GM12878 (cell line): Measurements from ENCODE around the gene YEATS2. TPM values are rescaled to one million over a fixed set of nuclear protein-coding genes. Genes with fewer than 3 reads are reported as not detected.

Experiments used
- ATAC-seq: fragments of 200-7000 bp; cut with Tn5 transposase; 3 replicates; pipeline ENCODE4 v1.9.1; 2020; ENCODE audit warnings: mild to moderate bottlenecking, moderate library complexity
- BruUV-seq: library from RNA; stranded (reverse); fragments of 400-500 nt; replicated peaks from 2 replicates; lab custom pipeline; 2021; lab: Mats Ljungman, UMichigan
- CTCF ChIA-PET: fragments of 300-600 bp; sonication (Branson Sonifier 250); formaldehyde crosslinking; extraction: SDS; loops from one replicate; lab custom pipeline; 2021; ENCODE audit warnings: inconsistent platforms; lab: Yijun Ruan, JAX
- POLR2A ChIA-PET: fragments of 350-600 bp; formaldehyde crosslinking; extraction: SDS; loops from one replicate; lab custom pipeline; 2021; ENCODE audit warnings: inconsistent platforms; lab: Charles Lee
- RAD21 ChIA-PET: fragments of 300-600 bp; sonication (Branson Sonifier 250); formaldehyde crosslinking; loops from one replicate; lab custom pipeline; 2023; ENCODE audit warnings: antibody characterized with exemption; ENCODE audit not compliant: unreplicated experiment; lab: Charles Lee
- SMC1A ChIA-PET: fragments of 300-600 bp; sonication (Branson Sonifier 250); formaldehyde crosslinking; loops from one replicate; lab custom pipeline; 2023; ENCODE audit not compliant: unreplicated experiment, uncharacterized antibody; lab: Charles Lee
- DNase-seq: peaks from one replicate; pipeline ENCODE4 v3.0.0-alpha.2; 2011; ENCODE audit warnings: low read depth, low spot score
- FAIRE-seq: peaks from 3 replicates; lab custom pipeline; 2011; peaks lifted over from hg19 to GRCh38; lab: Jason Lieb, UNC
- H2AFZ ChIP-seq: 2 replicates; pipeline ENCODE4 v1.6.0; 2011; ENCODE audit warnings: low read depth, low read length, control low read depth; ENCODE audit not compliant: control insufficient read depth
- H3K27ac ChIP-seq: 2 replicates; pipeline ENCODE4 v1.5.1; 2011; ENCODE audit warnings: control low read depth; ENCODE audit not compliant: control insufficient read depth, insufficient read depth
- H3K27me3 ChIP-seq, 2 experiments: replicated peaks in 1 of 2; 2 replicates each; pipeline versions ENCODE4 v1.6.0 to v1.6.1; 2011; ENCODE audit warnings: low read length in 1 of 2; ENCODE audit not compliant: control insufficient read depth in 2 of 2, insufficient read depth in 2 of 2
- H3K36me3 ChIP-seq, 2 experiments: 2 replicates each; pipeline ENCODE4 v1.5.1; 2011; ENCODE audit warnings: low read length in 1 of 2; ENCODE audit not compliant: control insufficient read depth in 2 of 2, insufficient read depth in 2 of 2
- H3K4me1 ChIP-seq: 2 replicates; pipeline ENCODE4 v1.6.1; 2011; ENCODE audit warnings: mild to moderate bottlenecking, low read length, moderate library complexity, mixed read lengths; ENCODE audit not compliant: control insufficient read depth, insufficient read depth
- H3K4me2 ChIP-seq: 2 replicates; pipeline ENCODE4 v1.6.0; 2011; ENCODE audit warnings: control low read depth; ENCODE audit not compliant: control insufficient read depth, insufficient read depth
- H3K4me3 ChIP-seq: fragments of 200-600 bp; sonication (generic); 2 replicates; pipeline ENCODE4 v1.5.1; 2016
- H3K79me2 ChIP-seq: 2 replicates; pipeline ENCODE4 v1.6.0; 2011; ENCODE audit warnings: low read length; ENCODE audit not compliant: control insufficient read depth, insufficient read depth
- H3K9ac ChIP-seq: 2 replicates; pipeline ENCODE4 v1.8.0; 2011; ENCODE audit warnings: low read length, control low read depth, mixed read lengths; ENCODE audit not compliant: control insufficient read depth, insufficient read depth
- H3K9me3 ChIP-seq: replicated peaks from 3 replicates; pipeline ENCODE4 v1.5.1; 2011; ENCODE audit warnings: mild to moderate bottlenecking, low read length; ENCODE audit not compliant: control insufficient read depth, insufficient read depth
- H4K20me1 ChIP-seq: 2 replicates; pipeline ENCODE4 v1.6.0; 2011; ENCODE audit not compliant: control insufficient read depth, insufficient read depth
- CBX3 ChIP-seq: fragments of 200-600 bp; sonication (generic); IDR thresholded peaks from 2 replicates; pipeline ENCODE4 v1.6.1; 2016; ENCODE audit warnings: low read depth, borderline replicate concordance
- CTCF ChIP-seq, 3 experiments: IDR thresholded peaks in 2 of 3; conservative IDR thresholded peaks in 1 of 3; 2 replicates each; pipeline ENCODE4 v1.5.1; 2011; ENCODE audit warnings: low read depth in 3 of 3, low read length in 3 of 3, mild to moderate bottlenecking in 3 of 3, control low read depth in 2 of 3, moderate library complexity in 2 of 3, inconsistent platforms in 1 of 3, mixed read lengths in 1 of 3; ENCODE audit not compliant: control insufficient read depth in 2 of 3, insufficient read depth in 1 of 3; ENCODE audit errors: extremely low read depth in 1 of 3
- EP300 ChIP-seq, 2 experiments: fragments of 150-350 bp in 1 of 2; IDR thresholded peaks; 2 replicates each; pipeline ENCODE4 v1.6.1; 2011 to 2012; ENCODE audit warnings: low read depth in 2 of 2, low read length in 2 of 2, borderline replicate concordance in 1 of 2, improper control_type of control experiment in 1 of 2, inconsistent platforms in 1 of 2; ENCODE audit not compliant: control insufficient read depth in 1 of 2
- MEF2B ChIP-seq: fragments of 450-650 bp; IDR thresholded peaks from 2 replicates; pipeline ENCODE4 v1.6.1; 2018; ENCODE audit warnings: mild to moderate bottlenecking, moderate library complexity; ENCODE audit not compliant: partially characterized antibody, poor library complexity, severe bottlenecking
- ZBTB4 ChIP-seq: fragments of 450-650 bp; formaldehyde crosslinking; IDR thresholded peaks from 2 replicates; pipeline ENCODE4 v1.4.0; 2022; ENCODE audit warnings: mild to moderate bottlenecking, moderate library complexity
- ZNF687 ChIP-seq: fragments of 450-650 bp; IDR thresholded peaks from 2 replicates; pipeline ENCODE4 v1.6.1; 2017; ENCODE audit warnings: mild to moderate bottlenecking, moderate library complexity
- WGBS: methylation state at CpG from one replicate; pipeline ENCODE4 v1.1.6; 2016; ENCODE audit warnings: low lambda C conversion rate; ENCODE audit not compliant: insufficient replicate concordance, insufficient coverage; ENCODE audit errors: missing lambda C conversion rate; 5-methylcytosine and 5-hydroxymethylcytosine counted together
- in situ Hi-C: fragments of 300-500 bp; cut with MboI; formaldehyde crosslinking; loops from 9 replicates; pipeline ENCODE4 v1.14.3; 2018; ENCODE audit warnings: mixed read lengths
- intact Hi-C: fragments of 100-400 bp; cut with micrococcal nuclease; formaldehyde crosslinking; loops from one replicate; pipeline ENCODE4 v1.14.2; 2022; ENCODE audit not compliant: unreplicated experiment
- polyA plus RNA-seq, 11 experiments: library from polyadenylated mRNA; depleted of rRNA in 4 of 11; unstranded in 6 of 11; stranded (reverse) in 5 of 11; fragments of >200 nt; fragmentation: Nextera tagmentation in 4 of 11; fragmentation: Illumina TruSeq in 1 of 11; extraction: Ambion mirVana in 4 of 11; extraction: Trizol in 1 of 11; gene quantifications; 1 replicate in 1 of 11; 2 replicates in 10 of 11; pipeline versions ENCODE4 v1.2.1 to v1.2.3, GENCODE V29; 2011 to 2016; ENCODE audit warnings: inconsistent platforms in 2 of 11, missing spikeins in 2 of 11, low read depth in 1 of 11
- total RNA-seq, 4 experiments: library from RNA; depleted of rRNA in 3 of 4; stranded (reverse); fragments of >200 nt in 3 of 4; fragmentation: Illumina TruSeq in 1 of 4; extraction: Trizol in 1 of 4; gene quantifications; 2 replicates each; pipeline versions ENCODE4 v1.2.1 to v1.2.3, GENCODE V29; 2013 to 2021

The YEATS2 gene
- total and polyA plus RNA-seq, 10 of the 15 experiments (the other 5 are each of a cell fraction or from before 2014, with no cell fraction given), result 1.9 to 65.3 (median 25.8) TPM

GRCh38 chr3:183764847-183765731 is 67.5 kb downstream of the YEATS2 start:
- intact Hi-C loops (loop anchor here (5.0 to 10.0 kb wide), 2 partner anchors 583 to 640 kb away; no protein-coding TSS in a partner anchor), in situ Hi-C loops (loop anchor here (5.0 kb wide), 1 partner anchor 298 kb away; no protein-coding TSS in a partner anchor)
- no peaks in the 10 kb centered on the region for H3K4me1 ChIP-seq
- ATAC-seq (no peak), DNase-seq (no peak), FAIRE-seq (no peak)
- RAD21 ChIA-PET, result interaction anchor here (1.1 to 2.6 kb wide), 3 partner anchors 19 to 296 kb away, joined by 5 to 35 read pairs (median 11); no protein-coding TSS in a partner anchor
- WGBS, result 59% methylated on average over 7 of the region's 7 CpGs
- H3K4me2 ChIP-seq, result no peak overlapping the region
- no peak overlapping the region for H3K9ac ChIP-seq
- H3K4me3 ChIP-seq, result no peak overlapping the region
- SMC1A ChIA-PET, result interaction anchor here (0.6 to 4.4 kb wide), 8 partner anchors 59 to 580 kb away, joined by 3 to 50 read pairs (median 4); no protein-coding TSS in a partner anchor
- POLR2A ChIA-PET, result interaction anchor here (0.6 to 0.8 kb wide), 3 partner anchors 82 to 175 kb away, joined by 3 to 6 read pairs (median 4); no protein-coding TSS in a partner anchor
- CTCF ChIA-PET, result interaction anchor here (0.9 to 6.5 kb wide), 9 partner anchors 10 to 296 kb away, joined by 3 to 71 read pairs (median 7); no protein-coding TSS in a partner anchor
- H3K27ac ChIP-seq, result no peak overlapping the region
- no peaks in the 10 kb centered on the region for H4K20me1 ChIP-seq
- H3K36me3 ChIP-seq, result peaks cover 3 to 24% of the 10 kb centered on the region in 2 experiments; a peak in 3 of 4 replicates
- no TSS peak for BruUV-seq
- H3K9me3 ChIP-seq, result no peaks in the 10 kb centered on the region
- no peaks in the 10 kb centered on the region for H3K27me3 ChIP-seq
- H2AFZ ChIP-seq, result no peak overlapping the region
- H3K79me2 ChIP-seq, result no peaks in the 10 kb centered on the region
- TF ChIP-seq EP300 (IDR thresholded peaks at IDR 0.05; ENCODE audit: borderline replicate concordance in 1 of 2, control insufficient read depth in 1 of 2, low read depth in 2 of 2, low read length in 2 of 2) (no peak), CTCF (IDR thresholded peaks at IDR 0.05 in 2 of 3, conservative IDR thresholded peaks at IDR 0.05 in 1 of 3; ENCODE audit: control insufficient read depth in 2 of 3, extremely low read depth in 1 of 3, insufficient read depth in 1 of 3, low read depth in 3 of 3, low read length in 3 of 3) (no peak), CBX3 (no peak), ZNF687 (no peak), MEF2B (no peak), ZBTB4 (CRISPR knock-in tag) (no peak)
